ENCODE data around the gene BEAN1.

The BEAN1 gene

DNA sequence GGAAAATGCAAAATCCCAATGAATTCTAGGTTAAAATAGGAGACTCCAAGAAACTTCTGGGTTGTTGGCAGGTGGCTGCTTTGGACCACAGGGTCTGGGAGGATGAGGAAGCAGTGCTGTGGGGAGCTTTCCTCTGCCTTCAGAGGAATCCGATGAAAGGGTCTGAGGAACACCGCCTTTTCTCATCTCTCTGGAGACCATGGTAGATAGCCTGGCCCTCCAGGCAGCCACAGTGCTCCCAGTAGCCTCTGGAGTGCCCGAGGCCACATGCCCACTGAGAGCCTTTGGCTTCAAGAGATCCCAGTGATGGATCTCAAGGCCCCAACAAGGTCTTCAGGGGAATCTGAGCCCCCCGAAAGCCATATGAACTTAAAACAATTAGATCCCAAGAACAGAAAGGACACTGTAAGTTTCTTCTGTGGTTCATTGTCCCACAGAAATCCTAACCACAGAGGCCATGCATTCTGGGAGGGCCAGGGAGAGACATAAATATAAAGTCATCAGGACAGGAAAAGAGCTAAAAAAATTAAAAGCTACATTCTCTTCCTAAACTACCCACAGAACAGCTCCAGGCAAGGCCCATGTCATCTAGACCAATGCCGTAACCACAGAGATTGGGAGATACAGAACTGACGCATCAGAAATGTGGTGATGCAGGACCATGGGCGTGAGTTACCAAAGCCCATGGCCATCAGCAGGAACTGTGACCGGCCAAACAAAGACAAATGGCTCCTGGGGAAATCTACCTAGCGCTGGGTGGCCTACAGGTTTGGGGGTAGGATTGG lies 98.5 kb downstream of the BEAN1 start:
- WGBS (ENCODE audit: extremely low coverage, insufficient coverage, insufficient read length): no CpG with 5 or more reads among the region's 9 CpGs

DNA sequence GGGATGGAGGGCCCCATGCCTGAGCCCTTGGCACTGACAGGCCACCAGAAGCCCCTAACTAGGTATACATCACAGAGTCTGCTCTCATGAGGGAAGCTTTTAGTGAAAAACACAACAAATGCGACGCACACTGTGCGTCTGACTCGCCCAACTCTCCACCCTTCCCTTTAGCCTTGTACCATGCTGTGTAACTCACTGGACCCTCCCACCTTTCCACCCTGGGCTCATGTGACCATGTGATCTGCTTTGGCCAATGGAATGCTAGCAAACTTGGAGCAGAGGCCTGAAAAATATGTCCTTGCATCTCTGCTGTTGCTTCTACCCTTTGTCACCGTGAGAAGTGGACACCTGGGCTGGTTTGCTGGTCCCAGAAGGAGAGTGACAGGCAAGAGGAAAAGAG lies 101.2 kb downstream of the BEAN1 start:
- H3K4me2 ChIP-seq (ENCODE audit: low read length): no peak overlapping the region
- no peak overlapping the region for H4K91ac ChIP-seq (ENCODE audit: low read depth, low read length)
- no peak overlapping the region for H4K8ac ChIP-seq (ENCODE audit: low read depth, low read length)
- H3K79me1 ChIP-seq (ENCODE audit: low read length): peaks cover 2% of the 10 kb centered on the region
- no peak overlapping the region for H2BK5ac ChIP-seq (ENCODE audit: low read depth, low read length, poor library complexity)
- H3K4me1 ChIP-seq (ENCODE audit: control insufficient read depth in 1 of 2, insufficient read depth in 2 of 2, low read length in 2 of 2): no peaks in the 10 kb centered on the region
- no peak overlapping the region for H2AK5ac ChIP-seq (ENCODE audit: low read length)
- no peak overlapping the region for H4K12ac ChIP-seq (ENCODE audit: low read depth, low read length)
- no peak overlapping the region for H2BK120ac ChIP-seq (ENCODE audit: insufficient read depth, low read length, poor library complexity)
- H3K4ac ChIP-seq (ENCODE audit: low read depth, low read length): no peak overlapping the region
- peaks cover 6 to 11% of the 10 kb centered on the region in 2 experiments for H3K36me3 ChIP-seq (ENCODE audit: control insufficient read depth in 1 of 2, insufficient read depth in 2 of 2, low read length in 2 of 2)
- H3K9ac ChIP-seq (ENCODE audit: low read length): no peak overlapping the region
- DNase-seq: no peak
- no CpG with 5 or more reads among the region's 5 CpGs for WGBS (ENCODE audit: extremely low coverage, insufficient coverage, insufficient read length)
- no peak overlapping the region for H2AFZ ChIP-seq (ENCODE audit: insufficient read depth, low read length, poor library complexity)
- no peaks in the 10 kb centered on the region for H3K27me3 ChIP-seq (ENCODE audit: insufficient read depth, low read length)
- H2BK12ac ChIP-seq (ENCODE audit: low read length): no peak overlapping the region
- no peaks in the 10 kb centered on the region for H3K79me2 ChIP-seq (ENCODE audit: control insufficient read depth, insufficient read depth, low read length, poor library complexity)
- H3K9me3 ChIP-seq (ENCODE audit: insufficient read depth, low read depth, low read length): no peaks in the 10 kb centered on the region
- no peak overlapping the region for H3K14ac ChIP-seq (ENCODE audit: low read length)
- H3K4me3 ChIP-seq (ENCODE audit: low read depth, low read length): no peak overlapping the region
- no peak overlapping the region for H3K18ac ChIP-seq (ENCODE audit: low read length)
- H3K27ac ChIP-seq (ENCODE audit: low read depth, low read length): no peak overlapping the region
- no peak overlapping the region for H3K23ac ChIP-seq (ENCODE audit: low read length)

More for the DNA sequence above, 98.5 kb downstream of the BEAN1 start:
- no peak overlapping the region for H3K9ac ChIP-seq (ENCODE audit: low read length)
- no peak overlapping the region for H3K14ac ChIP-seq (ENCODE audit: low read length)
- H2AK5ac ChIP-seq (ENCODE audit: low read length): no peak overlapping the region
- H4K91ac ChIP-seq (ENCODE audit: low read depth, low read length): peak overlapping the region; percentile 63
- no peak overlapping the region for H2AFZ ChIP-seq (ENCODE audit: insufficient read depth, low read length, poor library complexity)
- no peaks in the 10 kb centered on the region for H3K79me2 ChIP-seq (ENCODE audit: control insufficient read depth, insufficient read depth, low read length, poor library complexity)
- no peak overlapping the region for H4K8ac ChIP-seq (ENCODE audit: low read depth, low read length)
- H3K18ac ChIP-seq (ENCODE audit: low read length): no peak overlapping the region
- peak overlapping the region; percentile 72 for H2BK120ac ChIP-seq (ENCODE audit: insufficient read depth, low read length, poor library complexity)
- H3K27me3 ChIP-seq (ENCODE audit: insufficient read depth, low read length): no peaks in the 10 kb centered on the region
- peaks cover 4% of the 10 kb centered on the region in 2 experiments for H3K36me3 ChIP-seq (ENCODE audit: control insufficient read depth in 1 of 2, insufficient read depth in 2 of 2, low read length in 2 of 2)
- H3K4me1 ChIP-seq (ENCODE audit: control insufficient read depth in 1 of 2, insufficient read depth in 2 of 2, low read length in 2 of 2): peaks cover 4 to 8% of the 10 kb centered on the region in 2 experiments
- H4K12ac ChIP-seq (ENCODE audit: low read depth, low read length): no peak overlapping the region
- H3K27ac ChIP-seq (ENCODE audit: low read depth, low read length): no peak overlapping the region
- H3K4ac ChIP-seq (ENCODE audit: low read depth, low read length): no peak overlapping the region
- H2BK5ac ChIP-seq (ENCODE audit: low read depth, low read length, poor library complexity): no peak overlapping the region
- peak overlapping the region; percentile 19 for H2BK12ac ChIP-seq (ENCODE audit: low read length)
- H3K23ac ChIP-seq (ENCODE audit: low read length): no peak overlapping the region
- DNase-seq: peak; percentile 92 to 94
- no peaks in the 10 kb centered on the region for H3K9me3 ChIP-seq (ENCODE audit: insufficient read depth, low read depth, low read length)
- H3K4me3 ChIP-seq (ENCODE audit: low read depth, low read length): no peak overlapping the region
- no peak overlapping the region for H3K4me2 ChIP-seq (ENCODE audit: low read length)
- H3K79me1 ChIP-seq (ENCODE audit: low read length): peaks cover 4% of the 10 kb centered on the region

DNA sequence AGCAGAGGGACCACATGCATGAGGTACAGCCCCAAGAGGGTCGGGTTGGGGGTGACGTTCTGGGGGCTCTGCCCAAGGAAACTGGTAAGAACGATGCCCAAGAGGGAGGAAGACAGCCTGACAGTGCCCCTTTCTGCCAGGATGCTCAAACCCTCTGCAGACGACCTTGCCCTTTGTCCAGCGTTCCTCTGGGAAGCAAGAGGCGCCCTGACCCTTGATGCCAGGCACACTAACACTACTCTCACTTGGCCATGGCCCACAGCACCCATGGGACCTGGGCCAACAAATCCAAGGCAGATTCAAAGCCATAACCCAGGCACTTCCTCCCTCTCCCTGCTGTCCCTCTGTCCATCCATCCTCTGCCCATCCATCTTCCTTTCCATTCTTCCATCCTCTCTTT lies 102.4 kb downstream of the BEAN1 start:
- Histone ChIP-seq H3K36me3 (ENCODE audit: control insufficient read depth in 1 of 2, insufficient read depth in 2 of 2, low read length in 2 of 2) (peaks cover 6 to 11% of the 10 kb centered on the region in 2 experiments), H3K4ac (ENCODE audit: low read depth, low read length) (no peak overlapping the region), H3K9me3 (ENCODE audit: insufficient read depth, low read depth, low read length) (no peaks in the 10 kb centered on the region), H3K27me3 (ENCODE audit: insufficient read depth, low read length) (no peaks in the 10 kb centered on the region), H3K27ac (ENCODE audit: low read depth, low read length) (no peak overlapping the region), H2BK120ac (ENCODE audit: insufficient read depth, low read length, poor library complexity) (no peak overlapping the region), H2BK12ac (ENCODE audit: low read length) (no peak overlapping the region), H3K4me2 (ENCODE audit: low read length) (no peak overlapping the region), H4K12ac (ENCODE audit: low read depth, low read length) (no peak overlapping the region), H4K8ac (ENCODE audit: low read depth, low read length) (no peak overlapping the region), H3K18ac (ENCODE audit: low read length) (no peak overlapping the region), H3K14ac (ENCODE audit: low read length) (no peak overlapping the region), H3K9ac (ENCODE audit: low read length) (no peak overlapping the region), H3K4me1 (ENCODE audit: control insufficient read depth in 1 of 2, insufficient read depth in 2 of 2, low read length in 2 of 2) (no peaks in the 10 kb centered on the region), H3K4me3 (ENCODE audit: low read depth, low read length) (no peak overlapping the region), H3K23ac (ENCODE audit: low read length) (no peak overlapping the region), H3K79me1 (ENCODE audit: low read length) (peaks cover 2% of the 10 kb centered on the region), H4K91ac (ENCODE audit: low read depth, low read length) (no peak overlapping the region), H2AFZ (ENCODE audit: insufficient read depth, low read length, poor library complexity) (no peak overlapping the region), H3K79me2 (ENCODE audit: control insufficient read depth, insufficient read depth, low read length, poor library complexity) (no peaks in the 10 kb centered on the region), H2BK5ac (ENCODE audit: low read depth, low read length, poor library complexity) (no peak overlapping the region), H2AK5ac (ENCODE audit: low read length) (no peak overlapping the region)
- no peak for DNase-seq
- WGBS (ENCODE audit: extremely low coverage, insufficient coverage, insufficient read length): no CpG with 5 or more reads among the region's 6 CpGs
